PFSK-1 (cell line): ENCODE results near the gene FRAT2.

Experiments used
- FOXP2 ChIP-seq: optimal IDR thresholded peaks from 2 replicates; pipeline ENCODE3; 2011; ENCODE audit warnings: borderline replicate concordance, control low read depth, inconsistent platforms; ENCODE audit not compliant: insufficient read depth; ENCODE audit errors: extremely low read length, extremely low read depth
- POLR2AphosphoS5 ChIP-seq: IDR thresholded peaks from 2 replicates; pipeline ENCODE4 v1.6.1; 2012; ENCODE audit warnings: low read depth, mild to moderate bottlenecking, control low read depth, low read length, moderate library complexity
- REST ChIP-seq, 2 experiments: IDR thresholded peaks; 2 replicates each; pipeline versions ENCODE4 v1.6.1 to v1.8.0; 2011 to 2012; ENCODE audit warnings: low read depth in 2 of 2, low read length in 2 of 2, control low read depth in 1 of 2, inconsistent platforms in 1 of 2, mild to moderate bottlenecking in 1 of 2, moderate library complexity in 1 of 2; ENCODE audit not compliant: insufficient read depth in 1 of 2
- SIN3A ChIP-seq: IDR thresholded peaks from 2 replicates; pipeline ENCODE4 v1.6.1; 2012; ENCODE audit warnings: mild to moderate bottlenecking, low read length, moderate library complexity, borderline replicate concordance; ENCODE audit not compliant: insufficient read depth
- TAF1 ChIP-seq: IDR thresholded peaks from 2 replicates; pipeline ENCODE4 v1.6.1; 2012; ENCODE audit warnings: low read length, control low read depth, borderline replicate concordance; ENCODE audit not compliant: insufficient read depth

The FRAT2 gene

DNA sequence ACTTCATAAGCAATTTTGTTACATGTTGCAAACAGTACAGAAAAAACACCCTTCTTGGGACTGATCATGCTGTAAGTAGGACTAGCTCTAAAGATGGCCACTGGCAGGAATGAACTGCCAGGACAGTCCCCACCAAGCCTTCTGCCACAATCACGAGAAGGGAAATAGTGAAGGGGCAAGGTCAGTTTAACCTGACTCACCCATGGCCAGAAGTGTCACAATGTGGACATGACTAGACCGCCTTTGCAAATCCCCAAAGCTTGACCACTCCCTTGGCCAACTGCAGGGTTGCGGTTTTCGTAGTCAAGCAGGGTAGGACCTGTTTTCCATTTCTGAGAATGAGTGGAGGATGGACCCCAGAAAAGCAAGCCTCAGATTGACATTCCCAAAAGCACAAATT lies 19.4 kb upstream of the FRAT2 start:
- TF ChIP-seq SIN3A (no peak), FOXP2 (no peak), TAF1 (no peak), POLR2AphosphoS5 (no peak), REST (IDR thresholded peaks at IDR 0.05; ENCODE audit: insufficient read depth in 1 of 2, low read depth in 2 of 2, low read length in 2 of 2) (no peak)

- TF ChIP-seq POLR2AphosphoS5: no peak
- no peak for TF ChIP-seq SIN3A
- TF ChIP-seq REST (IDR thresholded peaks at IDR 0.05; ENCODE audit: insufficient read depth in 1 of 2, low read depth in 2 of 2, low read length in 2 of 2): no peak
- TF ChIP-seq TAF1: no peak
- no peak for TF ChIP-seq FOXP2
Measured at GRCh38 chr10:97349752-97350513, 15.4 kb upstream of the FRAT2 start.

- TF ChIP-seq TAF1 (no peak), FOXP2 (no peak), REST (IDR thresholded peaks at IDR 0.05; ENCODE audit: insufficient read depth in 1 of 2, low read depth in 2 of 2, low read length in 2 of 2) (no peak), SIN3A (no peak), POLR2AphosphoS5 (no peak)
Measured at GRCh38 chr10:97347317-97347716, 12.8 kb upstream of the FRAT2 start.

GRCh38 chr10:97341416-97341815 lies 6.9 kb upstream of the FRAT2 start:
- no peak for TF ChIP-seq TAF1
- TF ChIP-seq REST (IDR thresholded peaks at IDR 0.05; ENCODE audit: insufficient read depth in 1 of 2, low read depth in 2 of 2, low read length in 2 of 2): no peak
- no peak for TF ChIP-seq FOXP2
- TF ChIP-seq POLR2AphosphoS5: no peak
- TF ChIP-seq SIN3A: no peak

DNA sequence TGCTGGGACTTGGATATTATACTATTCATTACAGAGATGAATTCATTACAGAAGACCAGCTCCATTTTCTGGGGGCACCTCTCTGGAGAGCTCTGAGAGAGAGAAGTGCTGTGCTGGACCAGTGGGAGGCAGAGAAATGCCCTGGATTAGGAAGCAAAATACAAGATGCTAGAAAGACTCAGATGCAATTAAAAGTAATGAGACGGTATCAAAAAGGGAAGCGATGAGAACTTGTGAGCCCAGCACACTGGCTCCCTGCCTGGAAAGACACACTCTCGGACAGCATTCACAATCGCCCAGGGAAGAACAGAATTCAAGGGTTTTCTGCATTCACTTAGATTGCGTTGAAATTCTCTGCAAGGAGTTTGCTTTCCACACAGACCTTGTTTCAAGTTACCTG lies 3.5 kb upstream of the FRAT2 start:
- no peak for TF ChIP-seq REST (IDR thresholded peaks at IDR 0.05; ENCODE audit: insufficient read depth in 1 of 2, low read depth in 2 of 2, low read length in 2 of 2)
